GM21737 (cell line): ENCODE results near the gene BACH1.
A peak's percentile ranks its signal among the peaks of the same experiment; 100 is the strongest.
"Not testable (repeated sequence)": the region's sequence is repeated elsewhere in the genome, so short reads cannot be mapped to it uniquely, and the experiment has no call there.

Source experiments
- ATAC-seq: cut with Tn5 transposase; IDR thresholded peaks from one replicate; pipeline ENCODE4 v1.9.1; 2021; ENCODE audit warnings: mild to moderate bottlenecking, moderate library complexity; ENCODE audit not compliant: unreplicated experiment

The BACH1 gene

DNA sequence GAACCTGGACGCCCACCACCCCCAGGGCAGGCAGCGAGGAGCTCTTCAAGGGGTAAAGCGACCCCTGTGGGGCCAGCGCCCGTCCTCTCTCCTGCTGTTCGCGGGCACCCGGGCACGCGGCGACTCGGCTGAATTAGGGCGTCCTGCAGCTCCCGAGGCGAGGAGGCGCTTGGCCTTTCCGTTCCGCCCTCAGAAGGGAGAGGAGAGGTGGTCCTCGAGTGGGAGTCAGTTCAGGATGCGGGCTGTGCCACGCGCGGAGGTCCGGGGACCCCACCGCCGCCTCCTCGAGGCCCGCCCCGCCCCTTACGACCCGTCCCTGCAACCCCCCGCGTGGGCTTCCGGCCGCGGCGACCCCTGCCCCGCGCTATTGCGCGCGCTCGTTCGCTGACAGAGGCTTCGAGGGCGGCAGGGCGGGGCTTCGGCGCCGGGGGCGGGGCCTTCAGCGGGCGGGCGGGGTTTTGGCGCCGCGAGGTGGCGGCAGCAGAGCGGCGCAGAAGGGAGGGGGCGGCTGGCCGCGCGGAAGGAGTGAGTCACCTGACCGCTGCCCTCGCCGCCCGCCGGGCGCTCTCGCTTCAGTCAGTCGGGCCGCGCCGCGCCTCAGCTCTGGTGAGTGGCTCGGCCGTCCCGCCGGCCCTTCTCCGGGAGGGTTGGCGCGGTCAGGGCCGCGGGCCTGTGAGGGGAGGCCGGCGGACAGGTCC lies at the start of gene BACH1:
Gene BACH1, plus strand, starts transcription at position 575 of the 698 bp plus-strand sequence. CDS start 22,359 bp downstream, outside the sequence.
- ATAC-seq = peak; percentile 52

DNA sequence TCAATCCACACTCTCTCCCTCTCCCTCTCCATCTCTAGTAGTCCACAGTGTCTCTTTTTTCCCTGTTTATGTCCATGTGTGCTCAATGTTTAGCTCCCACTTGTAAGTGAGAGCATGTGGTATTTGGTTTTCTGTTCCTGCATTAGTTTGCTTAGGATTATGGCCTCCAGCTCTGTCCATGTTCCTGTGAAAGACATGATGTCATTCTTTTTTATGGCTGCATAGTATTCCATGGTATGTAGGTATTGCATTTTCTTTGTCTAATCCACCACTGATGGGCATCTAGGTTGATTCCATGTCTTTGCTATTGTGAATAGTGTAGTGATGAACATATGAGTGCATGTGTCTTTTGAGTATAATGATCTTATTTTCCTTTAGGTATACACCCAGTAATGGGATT lies 49.4 kb upstream of the BACH1 start:
- ATAC-seq = not testable (repeated sequence)

DNA sequence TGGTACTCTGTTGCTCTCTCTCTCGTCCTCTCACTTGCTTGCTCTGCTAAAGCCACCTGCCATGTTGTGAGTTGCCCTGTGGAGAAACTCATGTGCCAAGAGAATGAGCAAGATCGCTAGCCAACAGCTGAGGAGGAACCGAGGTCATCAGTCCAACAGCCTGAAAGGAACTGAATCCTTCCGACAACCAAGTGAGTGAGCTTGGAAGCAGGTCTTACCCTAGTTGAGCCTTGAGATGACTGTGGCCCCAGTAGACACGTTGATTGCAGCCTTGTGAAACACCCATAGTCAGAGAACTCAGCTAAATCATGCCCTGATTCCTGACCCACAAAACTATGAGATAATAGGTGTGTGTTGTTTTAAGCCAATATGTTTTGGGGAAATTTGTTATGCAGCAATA lies 48.1 kb upstream of the BACH1 start:
- ATAC-seq = no peak

DNA sequence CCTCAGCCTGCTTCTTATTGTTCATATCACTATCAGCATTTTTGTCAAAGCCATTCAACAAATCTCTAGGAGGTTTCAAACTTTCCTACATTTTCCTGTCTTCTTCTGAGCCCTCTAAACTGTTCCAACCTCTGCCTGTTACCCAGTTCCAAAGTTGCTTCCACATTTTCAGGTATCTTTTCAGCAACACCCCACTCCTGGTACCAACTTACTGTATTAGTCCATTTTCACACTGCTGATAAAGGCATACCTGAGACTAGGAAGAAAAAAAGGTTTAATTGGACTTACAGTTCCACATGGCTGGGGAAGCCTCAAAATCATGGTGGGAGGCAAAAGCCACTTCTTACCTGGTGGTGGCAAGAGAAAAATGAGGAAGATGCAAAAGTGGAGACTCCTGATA lies 44.9 kb upstream of the BACH1 start:
- not testable (repeated sequence) for ATAC-seq

DNA sequence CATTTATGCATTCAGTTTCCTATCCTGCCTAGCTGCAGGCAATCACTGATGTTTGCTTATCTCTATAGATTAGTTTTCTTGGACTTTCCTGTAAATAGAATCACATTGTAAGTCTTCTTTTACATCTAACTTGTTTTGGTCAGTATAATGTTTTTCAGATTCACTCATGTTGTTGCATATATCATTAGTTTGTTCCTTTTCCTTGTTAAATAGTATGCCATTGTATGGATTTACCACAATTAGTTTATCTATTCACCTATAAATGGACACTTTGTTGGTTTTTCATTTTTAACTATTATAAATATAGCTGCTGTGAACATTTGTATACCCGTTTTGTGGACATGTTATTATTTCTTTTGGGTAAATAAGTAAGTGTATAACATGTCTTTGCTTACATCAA lies 44.2 kb upstream of the BACH1 start:
- no peak for ATAC-seq

DNA sequence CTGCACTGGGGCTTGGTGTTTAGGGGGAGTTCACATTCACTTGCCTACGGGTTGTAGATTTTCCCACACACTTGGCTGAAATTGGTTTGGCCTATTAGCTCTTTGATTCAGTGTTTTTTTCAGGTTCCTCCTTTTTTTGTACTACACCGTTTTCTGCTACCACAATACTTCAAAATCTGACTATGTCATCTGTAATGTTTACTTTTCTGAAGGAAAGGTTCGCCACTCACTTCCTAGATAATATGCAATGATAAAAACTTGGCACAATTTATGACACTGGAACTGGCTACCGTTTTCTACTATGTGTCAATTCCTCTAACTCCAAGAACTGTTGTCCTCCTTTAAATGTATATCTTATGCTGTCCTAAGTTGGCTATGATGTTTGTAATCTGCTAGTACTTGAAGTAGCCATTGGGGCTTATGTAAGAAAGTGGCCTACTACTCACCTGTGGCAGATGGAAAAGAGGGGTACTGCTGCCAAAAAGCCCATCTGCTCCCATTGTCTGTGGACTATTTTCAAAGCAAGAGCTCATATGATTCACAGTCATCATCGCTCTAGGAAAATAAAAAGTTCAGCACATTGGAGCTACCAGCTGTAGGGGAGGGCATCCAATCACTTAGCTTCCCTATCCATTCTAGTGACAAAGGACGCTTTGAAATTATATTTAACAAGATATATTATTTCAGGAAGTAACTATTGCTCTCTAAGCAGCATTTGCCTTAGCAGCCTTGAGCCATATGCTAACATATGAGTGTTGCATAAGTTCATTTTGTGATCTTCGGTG lies 42.4 kb upstream of the BACH1 start:
- no peak for ATAC-seq

DNA sequence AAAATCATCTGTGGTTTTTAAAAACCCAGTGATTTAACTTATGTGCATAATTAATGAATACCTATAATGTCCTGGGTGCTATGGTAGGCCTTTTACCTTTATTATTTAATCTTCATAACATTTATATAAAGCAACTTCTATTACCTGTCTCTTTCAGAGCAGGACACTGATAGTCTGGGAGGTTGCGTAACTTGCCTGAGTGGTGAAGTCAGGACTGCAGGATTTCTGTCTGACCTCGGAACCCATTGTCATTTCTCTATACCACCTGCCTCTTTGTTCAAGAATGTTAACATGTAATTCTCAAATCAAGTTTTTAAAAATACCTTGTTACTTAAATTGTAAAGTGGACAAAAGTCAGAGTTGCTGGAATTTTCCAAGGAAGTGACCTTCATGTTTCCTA lies 41.0 kb upstream of the BACH1 start:
- no peak for ATAC-seq

DNA sequence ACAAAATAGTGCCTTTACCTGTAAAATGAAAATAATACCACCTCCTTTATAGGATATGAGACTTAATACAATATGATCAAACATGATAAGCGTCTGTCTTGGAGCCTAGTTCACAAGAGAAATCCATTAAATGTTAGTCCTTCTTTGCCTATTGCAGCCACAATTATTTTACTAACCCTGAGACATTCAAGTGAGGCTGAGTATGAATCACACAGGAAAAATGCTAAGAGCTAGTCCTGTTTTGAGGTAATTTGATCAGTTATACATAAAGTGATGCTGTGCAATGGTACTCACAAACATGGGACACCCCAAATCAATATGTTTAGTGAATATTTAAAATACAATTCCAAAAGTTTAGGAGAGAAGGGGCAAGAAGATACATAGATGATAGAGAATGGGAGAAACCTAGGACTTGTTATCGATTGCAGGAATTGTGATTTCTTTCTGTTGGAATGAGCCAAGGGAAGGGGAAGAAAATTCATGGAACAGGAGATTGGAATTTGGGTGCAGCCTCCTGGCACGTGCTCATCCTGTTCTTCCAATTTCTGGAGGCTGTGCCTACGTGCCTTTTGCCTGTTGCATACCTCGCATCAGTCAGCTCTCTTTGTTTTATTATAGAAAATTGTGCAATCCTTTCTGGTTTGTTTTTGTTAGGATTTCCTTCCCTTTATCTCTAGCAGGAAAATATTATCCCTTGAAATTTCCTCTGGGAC lies 39.9 kb upstream of the BACH1 start:
- no peak for ATAC-seq

DNA sequence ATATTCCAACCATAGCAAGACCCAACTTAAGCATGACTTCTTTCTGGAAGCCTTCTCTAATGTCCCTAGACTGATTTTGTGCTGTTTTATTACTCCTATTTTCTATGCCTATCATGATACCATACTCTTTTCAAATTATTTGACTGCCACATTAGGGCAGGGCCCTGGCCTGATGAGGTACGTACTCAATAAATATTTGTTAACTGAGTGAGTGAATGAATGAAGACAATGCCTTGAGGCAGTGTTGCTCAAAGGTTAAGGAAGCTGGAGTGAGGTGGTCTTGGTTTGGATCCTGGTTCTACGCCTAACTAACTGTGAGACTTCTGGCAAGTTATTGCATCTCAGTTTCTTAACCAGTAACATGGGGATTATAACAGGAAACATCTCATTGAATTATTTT lies 38.3 kb upstream of the BACH1 start:
- no peak for ATAC-seq

DNA sequence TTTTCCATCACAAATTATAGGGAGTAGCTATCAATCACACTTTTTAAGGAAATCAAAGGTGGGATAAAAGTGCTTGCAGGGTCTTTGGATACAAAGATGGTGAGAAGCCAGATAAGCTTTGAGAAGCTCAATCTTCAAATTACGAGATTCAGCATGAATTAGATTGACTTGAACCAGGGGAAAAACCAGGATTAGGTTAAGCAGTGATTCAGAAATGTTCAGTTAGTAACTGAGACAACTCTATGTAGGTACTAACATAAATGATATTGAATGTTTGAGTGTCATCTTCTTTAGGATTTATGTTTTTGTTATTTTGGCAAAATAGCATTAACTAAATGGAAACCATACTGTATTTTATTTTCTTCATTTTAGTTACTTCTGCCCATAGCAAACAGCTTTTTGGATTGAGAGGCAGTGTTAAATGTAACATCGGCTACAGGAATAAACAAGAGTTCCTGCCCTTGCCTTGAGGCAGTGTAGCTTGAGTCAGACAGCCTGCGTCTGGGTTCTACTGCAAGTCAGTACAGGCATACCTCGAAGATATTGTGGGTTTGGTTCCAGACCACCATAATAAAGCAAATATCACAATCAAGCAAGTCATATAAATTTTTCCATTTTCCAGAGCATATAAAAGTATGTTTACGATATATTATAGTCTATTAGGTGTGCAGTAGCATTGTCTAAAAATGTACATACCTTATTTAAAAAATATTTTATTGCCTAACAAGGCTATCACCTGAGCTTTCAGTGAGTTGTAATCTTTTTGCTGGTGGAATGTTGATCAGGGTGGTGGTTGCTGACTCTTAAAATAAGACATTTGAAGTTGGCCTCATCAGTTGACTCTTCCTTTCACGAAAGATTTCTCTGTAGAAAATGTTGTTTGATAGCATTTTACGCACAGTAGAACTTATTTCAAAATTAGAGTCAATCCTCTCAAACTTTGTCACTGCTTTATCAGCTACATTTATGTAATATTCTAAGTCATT lies 36.9 kb upstream of the BACH1 start:
- no peak for ATAC-seq

DNA sequence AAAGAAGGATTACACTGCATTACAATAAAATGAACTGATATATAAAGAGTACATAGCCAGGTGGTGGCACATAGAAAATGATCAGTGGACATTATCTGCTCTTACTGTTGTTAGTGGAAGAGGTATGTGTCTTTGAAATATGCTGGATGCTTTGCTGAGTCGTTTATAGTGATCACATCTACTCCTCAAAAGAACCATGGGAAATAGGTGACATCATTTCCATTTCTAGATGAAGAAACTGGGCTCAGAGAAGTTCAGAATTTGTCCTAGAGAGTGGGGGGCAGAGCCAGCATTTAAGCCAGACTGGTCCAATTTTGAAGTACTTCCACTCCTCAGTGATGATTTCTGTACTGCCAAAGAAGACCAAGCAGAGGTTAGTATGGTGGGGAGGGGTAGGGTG lies 34.0 kb upstream of the BACH1 start:
- ATAC-seq = no peak

DNA sequence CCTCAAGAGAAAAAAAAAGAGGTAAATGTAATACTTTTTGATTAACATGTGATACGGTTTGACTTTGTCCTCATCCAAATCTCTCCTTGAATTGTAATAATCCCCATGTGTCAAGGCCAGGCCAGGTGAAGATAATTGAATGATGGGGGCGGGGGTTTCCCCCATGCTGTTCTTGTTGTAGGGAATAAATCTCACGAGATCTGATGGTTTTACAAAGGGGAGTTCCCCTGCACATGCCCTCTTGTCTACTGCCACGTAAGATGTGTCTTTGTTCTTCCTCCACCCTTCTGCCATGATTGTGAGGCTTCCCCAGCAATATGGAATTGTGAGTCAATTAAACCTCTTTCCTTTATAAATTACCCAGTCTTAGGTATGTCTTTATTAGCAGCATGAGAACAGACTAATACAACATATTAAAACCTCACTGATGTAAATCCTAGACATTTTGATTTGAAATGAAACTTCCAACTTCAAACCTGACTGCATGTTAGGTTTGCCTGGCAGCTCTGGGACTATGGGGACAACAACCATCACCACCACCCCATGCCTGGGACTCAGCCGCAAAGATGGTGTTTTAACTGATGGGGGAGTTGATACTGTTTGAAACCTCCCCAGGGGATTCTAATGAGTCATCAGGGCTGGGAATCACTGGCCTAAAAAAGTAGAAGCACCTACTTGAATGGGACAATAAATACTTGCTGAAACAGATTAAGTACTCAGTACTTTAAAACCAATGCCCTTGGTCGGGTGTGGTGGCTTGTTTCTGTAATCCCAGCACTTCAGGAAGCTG lies 32.8 kb upstream of the BACH1 start:
- no peak for ATAC-seq

DNA sequence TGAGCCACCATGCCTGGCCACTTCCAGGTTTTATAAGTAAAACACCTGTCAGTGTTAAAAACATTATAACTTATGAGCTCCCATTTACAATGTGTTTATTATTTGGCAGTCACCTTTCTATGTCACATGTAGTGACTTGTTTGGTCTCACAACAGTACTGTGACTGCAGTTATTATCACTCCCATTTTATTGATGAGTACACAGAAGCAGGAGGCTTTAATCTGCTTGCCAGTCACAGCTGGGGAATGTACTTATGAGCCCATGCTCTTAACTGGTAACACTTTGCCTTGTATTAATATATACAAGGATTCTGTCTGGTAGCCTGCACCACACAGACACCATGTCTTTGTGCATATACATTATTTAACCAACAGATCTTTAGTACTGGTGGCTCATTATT lies 31.1 kb upstream of the BACH1 start:
- no peak for ATAC-seq

DNA sequence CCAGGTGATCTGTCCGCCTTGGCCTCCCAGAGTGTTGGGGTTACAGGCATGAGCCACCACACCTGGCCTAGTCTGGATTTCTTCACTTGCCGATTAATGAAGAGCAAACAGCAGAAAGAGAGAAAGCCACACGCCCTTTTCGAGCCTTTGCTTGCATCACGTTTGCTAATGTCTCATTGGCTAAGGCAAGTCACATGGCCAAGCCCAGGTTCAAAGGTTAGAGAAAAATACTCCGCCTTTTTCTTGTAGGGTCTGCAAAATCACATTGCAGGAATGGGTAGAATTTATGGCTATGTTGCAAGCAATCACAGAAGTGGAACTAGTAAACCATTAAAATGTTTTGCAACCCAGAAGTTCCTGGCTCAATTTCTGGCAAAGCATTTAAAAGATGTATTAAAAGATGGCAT lies 26.8 kb upstream of the BACH1 start:
- ATAC-seq = no peak

DNA sequence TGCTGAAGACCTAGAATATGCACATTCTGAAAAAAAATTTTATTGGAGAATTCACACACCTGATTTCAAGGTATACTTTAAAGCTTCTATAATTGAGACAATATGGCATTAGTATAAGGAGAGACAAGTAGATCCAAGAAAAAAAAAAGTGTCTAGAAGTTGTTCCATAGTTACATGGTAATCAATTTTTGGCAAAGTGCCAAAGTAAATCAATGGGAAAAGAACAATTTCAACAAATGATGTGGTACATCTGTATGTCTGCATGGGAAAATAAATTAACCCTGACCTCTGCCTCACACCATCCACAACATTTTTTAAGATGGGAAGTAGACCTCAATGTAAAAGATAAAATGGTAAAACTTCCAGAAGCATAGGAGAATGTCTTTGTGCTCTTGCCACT lies 21.3 kb upstream of the BACH1 start:
- ATAC-seq = no peak

DNA sequence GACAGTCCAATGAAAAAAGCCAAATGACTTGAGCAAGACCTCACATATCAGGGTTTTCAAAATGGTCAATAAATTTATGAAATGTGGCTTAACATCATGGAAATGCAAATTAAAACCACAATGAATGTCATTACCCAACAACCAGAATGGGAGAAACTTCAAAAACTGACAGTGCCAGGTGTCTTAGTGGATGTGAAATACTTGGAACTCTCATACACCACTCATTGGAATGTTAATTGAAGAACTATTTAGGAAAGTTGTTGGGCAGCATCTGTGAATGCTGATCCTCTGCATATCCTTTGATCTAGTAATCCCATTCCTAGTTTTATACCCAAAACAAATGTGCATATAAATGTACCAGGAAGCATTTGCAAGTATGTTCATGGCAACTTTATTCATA lies 19.2 kb upstream of the BACH1 start:
- no peak for ATAC-seq

DNA sequence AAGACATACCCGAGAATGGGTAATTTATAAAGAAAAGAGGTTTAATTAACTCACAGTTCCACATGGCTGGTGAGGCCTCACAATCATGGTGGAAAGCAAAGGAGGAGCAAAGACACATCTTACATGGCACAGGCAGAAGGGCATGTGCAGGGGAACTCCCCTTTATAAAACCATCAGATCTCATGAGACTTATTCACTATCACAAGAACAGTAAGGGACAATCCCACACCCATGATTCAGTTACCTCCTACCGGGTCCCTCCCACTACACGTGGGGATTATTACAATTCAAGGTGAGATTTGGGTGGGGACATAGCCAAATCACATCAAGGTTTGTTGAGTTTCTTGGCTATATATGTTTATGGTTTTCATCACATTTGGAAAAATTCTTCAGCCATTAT lies 16.9 kb upstream of the BACH1 start:
- not testable (repeated sequence) for ATAC-seq

DNA sequence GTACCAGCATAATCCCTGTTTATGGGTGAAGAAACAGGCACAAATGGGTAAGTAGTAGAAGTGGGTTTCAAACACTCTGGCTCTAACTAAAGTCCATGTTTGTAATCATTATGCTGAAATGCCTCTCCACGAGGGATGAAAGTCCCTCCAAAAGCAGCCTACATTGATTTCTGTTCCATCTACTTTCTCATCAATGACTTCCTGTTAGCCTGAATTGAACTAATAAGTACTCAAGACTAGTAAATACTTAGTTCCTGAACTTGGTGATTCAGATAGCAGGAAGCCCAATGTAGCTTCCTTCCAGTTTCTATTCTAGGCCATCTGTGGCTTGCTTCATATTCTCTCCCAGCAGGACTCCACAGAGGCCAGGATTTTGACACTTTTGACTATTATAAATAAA lies 11.3 kb upstream of the BACH1 start:
- ATAC-seq = no peak

DNA sequence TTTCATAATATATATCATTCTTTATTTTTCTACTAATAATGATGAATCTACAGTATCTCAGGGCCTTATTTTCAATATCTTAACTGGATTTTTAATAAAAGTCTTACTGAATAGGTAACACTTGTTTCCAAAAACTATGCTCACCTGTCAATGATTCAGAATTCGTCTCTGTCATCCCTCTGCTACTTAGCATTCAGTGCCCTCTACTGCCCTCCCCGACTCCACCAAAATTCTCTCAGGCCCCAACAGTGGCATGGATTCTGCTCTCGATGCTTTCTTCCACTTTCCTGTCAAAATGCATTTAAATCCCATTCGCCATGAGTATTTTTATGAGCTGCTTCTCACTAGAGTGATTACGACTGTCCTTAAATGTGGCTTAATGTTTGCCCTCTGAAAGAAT lies 10.5 kb upstream of the BACH1 start:
- ATAC-seq = no peak

DNA sequence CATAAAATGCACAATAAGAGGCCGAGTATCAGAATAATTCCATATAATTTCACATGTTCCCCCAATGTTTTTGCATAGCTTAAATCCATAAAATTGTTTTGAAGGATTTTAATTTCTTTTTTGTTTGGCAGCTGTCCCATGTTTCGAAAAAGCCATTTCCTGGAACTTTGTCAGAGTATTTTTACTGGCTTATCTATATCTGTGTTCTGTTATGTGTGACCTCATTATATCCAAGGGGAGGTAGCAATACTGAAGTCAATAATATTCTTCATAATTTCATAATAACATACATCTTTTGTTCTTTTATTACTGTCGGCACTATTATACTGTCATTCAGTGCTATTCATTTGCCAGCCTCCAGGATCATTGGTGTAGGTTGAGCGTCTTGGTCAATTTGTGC lies 9.4 kb upstream of the BACH1 start:
- ATAC-seq = no peak
